Upper lobe of right lung (tissue), 1 donor: ENCODE measurements around the gene ETFB. TPM values are rescaled to one million over a fixed set of nuclear protein-coding genes. Genes with fewer than 3 reads are reported as not detected.

ENCODE experiments used
- ATAC-seq: fragments of 200-7000 bp; cut with Tn5 transposase; one replicate; pipeline ENCODE4 v1.9.1; 2020; ENCODE audit warnings: mild to moderate bottlenecking, moderate library complexity
- DNase-seq: peaks from one replicate; pipeline ENCODE4 v3.0.0-alpha.2; 2020
- H3K27ac ChIP-seq: fragments of 200-600 bp; one replicate; pipeline ENCODE4 v1.8.0; 2022
- H3K27me3 ChIP-seq: fragments of 200-600 bp; one replicate; pipeline ENCODE4 v1.8.0; 2022; ENCODE audit warnings: mild to moderate bottlenecking
- H3K36me3 ChIP-seq: fragments of 200-600 bp; one replicate; pipeline ENCODE4 v1.8.0; 2022
- H3K4me1 ChIP-seq: fragments of 200-600 bp; one replicate; pipeline ENCODE4 v1.8.0; 2022
- H3K4me3 ChIP-seq: fragments of 200-600 bp; one replicate; pipeline ENCODE4 v1.8.0; 2022; ENCODE audit warnings: mild to moderate bottlenecking
- H3K9me3 ChIP-seq: fragments of 200-600 bp; one replicate; pipeline ENCODE4 v1.8.0; 2022
- intact Hi-C: fragments of 100-400 bp; cut with DNase I; formaldehyde crosslinking; loops from one replicate; pipeline ENCODE4 v1.11.0; 2022
- total RNA-seq: library from RNA; stranded (reverse); fragmentation: NEBNext Ultra II Directional; extraction: Animal tissue kit (Norgen Biotek cat#: 25700); gene quantifications from one replicate; pipeline ENCODE4 v1.2.1, GENCODE V29; 2021
- TF ChIP-seq, protein P1 (sequence below): fragments of 200-600 bp; IDR thresholded peaks from one replicate; pipeline ENCODE4 v1.8.0; 2022; ENCODE audit warnings: antibody characterized with exemption
- donor health status: DM: no; HTN: yes; CAD: no; lungs with severe emphysema.

The ETFB gene
- total RNA-seq, 1 donor from 2014 or later, result 54.5 TPM

DNA sequence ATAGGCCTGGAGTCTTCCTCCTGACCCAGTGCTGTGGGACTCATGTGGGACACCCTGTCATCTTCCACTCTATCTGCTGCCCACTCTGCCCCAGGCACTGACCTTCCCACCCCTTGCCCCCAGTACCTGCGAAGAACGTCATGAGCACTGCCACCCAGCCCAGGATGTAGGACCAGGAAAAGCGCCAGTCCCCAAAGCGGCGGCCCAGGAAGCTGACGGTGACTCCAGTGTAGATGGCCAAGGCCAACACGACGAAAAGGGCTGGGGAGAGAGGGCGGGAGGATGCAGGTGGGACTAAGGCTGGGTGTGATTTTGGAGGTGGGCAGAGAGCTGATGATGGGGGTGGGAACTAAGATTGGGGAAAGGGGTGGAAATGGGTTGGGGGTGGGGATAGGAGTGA lies 14.2 kb upstream of the ETFB start:
- no peak overlapping the region for H3K4me3 ChIP-seq
- TF ChIP-seq, protein P1, sequence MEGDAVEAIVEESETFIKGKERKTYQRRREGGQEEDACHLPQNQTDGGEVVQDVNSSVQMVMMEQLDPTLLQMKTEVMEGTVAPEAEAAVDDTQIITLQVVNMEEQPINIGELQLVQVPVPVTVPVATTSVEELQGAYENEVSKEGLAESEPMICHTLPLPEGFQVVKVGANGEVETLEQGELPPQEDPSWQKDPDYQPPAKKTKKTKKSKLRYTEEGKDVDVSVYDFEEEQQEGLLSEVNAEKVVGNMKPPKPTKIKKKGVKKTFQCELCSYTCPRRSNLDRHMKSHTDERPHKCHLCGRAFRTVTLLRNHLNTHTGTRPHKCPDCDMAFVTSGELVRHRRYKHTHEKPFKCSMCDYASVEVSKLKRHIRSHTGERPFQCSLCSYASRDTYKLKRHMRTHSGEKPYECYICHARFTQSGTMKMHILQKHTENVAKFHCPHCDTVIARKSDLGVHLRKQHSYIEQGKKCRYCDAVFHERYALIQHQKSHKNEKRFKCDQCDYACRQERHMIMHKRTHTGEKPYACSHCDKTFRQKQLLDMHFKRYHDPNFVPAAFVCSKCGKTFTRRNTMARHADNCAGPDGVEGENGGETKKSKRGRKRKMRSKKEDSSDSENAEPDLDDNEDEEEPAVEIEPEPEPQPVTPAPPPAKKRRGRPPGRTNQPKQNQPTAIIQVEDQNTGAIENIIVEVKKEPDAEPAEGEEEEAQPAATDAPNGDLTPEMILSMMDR, result no peak
- no peaks in the 10 kb centered on the region for H3K36me3 ChIP-seq
- no peaks in the 10 kb centered on the region for H3K27me3 ChIP-seq
- no peak for DNase-seq
- no peaks in the 10 kb centered on the region for H3K4me1 ChIP-seq
- no peak for ATAC-seq
- intact Hi-C loops, result no loop called here
- H3K9me3 ChIP-seq, result no peaks in the 10 kb centered on the region
- no peak overlapping the region for H3K27ac ChIP-seq

DNA sequence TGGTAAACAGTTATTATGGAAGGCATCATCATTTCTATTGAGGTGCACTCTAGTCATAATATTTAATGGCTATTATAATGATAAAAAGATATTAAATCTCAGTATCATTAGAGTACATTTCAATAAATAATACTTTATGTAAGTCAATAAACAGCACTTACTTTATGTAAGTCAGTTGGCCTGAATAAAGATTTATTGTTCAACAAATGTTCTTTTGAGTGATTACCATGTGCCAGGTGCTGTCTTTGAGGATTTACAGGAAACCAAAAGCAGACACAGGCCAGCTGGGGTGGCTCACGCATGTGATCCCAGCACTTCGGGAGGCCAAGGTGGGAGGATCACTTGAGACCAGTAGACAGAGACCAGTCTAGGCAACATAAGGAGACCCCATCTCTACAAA lies 11.2 kb upstream of the ETFB start:
- Histone ChIP-seq H3K27ac (no peak overlapping the region), H3K9me3 (no peaks in the 10 kb centered on the region), H3K4me3 (no peak overlapping the region), H3K27me3 (no peaks in the 10 kb centered on the region), H3K36me3 (no peaks in the 10 kb centered on the region), H3K4me1 (no peaks in the 10 kb centered on the region)
- DNase-seq (no peak), ATAC-seq (no peak)
- TF ChIP-seq, protein P1, result no peak
- intact Hi-C loops, result no loop called here

DNA sequence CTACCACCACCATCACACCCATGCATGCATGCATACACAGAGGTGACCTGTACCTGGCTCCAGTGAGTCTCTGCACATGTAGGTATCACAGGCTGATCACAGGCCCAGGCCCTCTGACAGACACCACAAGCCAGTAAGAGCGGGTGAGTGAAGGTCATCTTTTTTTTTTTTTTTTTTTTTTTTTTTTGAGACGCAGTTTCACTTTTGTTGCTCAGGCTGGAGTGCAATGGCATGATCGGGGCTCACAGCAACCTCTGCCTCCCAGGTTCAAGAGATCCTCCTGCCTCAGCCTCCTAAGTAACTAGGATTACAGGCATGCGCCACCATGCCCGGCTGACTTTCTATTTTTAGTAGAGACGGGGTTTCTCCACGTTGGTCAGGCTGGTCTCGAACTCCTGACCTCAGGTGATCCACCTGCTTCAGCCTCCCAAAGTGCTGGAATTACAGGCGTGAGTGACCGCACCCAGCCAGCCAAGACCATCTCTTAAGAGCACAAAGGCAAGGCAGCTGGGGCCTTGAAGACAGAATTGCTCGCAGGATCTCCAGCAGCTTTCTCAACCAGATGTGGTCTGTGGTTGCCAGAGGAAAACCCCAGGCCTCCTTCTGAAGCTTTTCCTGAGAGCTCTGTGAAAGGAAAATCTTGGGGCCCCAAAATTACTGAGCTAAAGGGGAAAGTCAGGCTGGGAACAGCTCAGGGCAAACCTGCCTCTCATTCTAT lies 9.5 kb upstream of the ETFB start:
- intact Hi-C loops, result no loop called here
- DNase-seq, result no peak
- H3K4me1 ChIP-seq, result no peaks in the 10 kb centered on the region
- no peak overlapping the region for H3K4me3 ChIP-seq
- no peak overlapping the region for H3K27ac ChIP-seq
- no peak for ATAC-seq
- H3K36me3 ChIP-seq, result no peaks in the 10 kb centered on the region
- TF ChIP-seq, protein P1, result no peak
- H3K27me3 ChIP-seq, result no peaks in the 10 kb centered on the region
- no peaks in the 10 kb centered on the region for H3K9me3 ChIP-seq

DNA sequence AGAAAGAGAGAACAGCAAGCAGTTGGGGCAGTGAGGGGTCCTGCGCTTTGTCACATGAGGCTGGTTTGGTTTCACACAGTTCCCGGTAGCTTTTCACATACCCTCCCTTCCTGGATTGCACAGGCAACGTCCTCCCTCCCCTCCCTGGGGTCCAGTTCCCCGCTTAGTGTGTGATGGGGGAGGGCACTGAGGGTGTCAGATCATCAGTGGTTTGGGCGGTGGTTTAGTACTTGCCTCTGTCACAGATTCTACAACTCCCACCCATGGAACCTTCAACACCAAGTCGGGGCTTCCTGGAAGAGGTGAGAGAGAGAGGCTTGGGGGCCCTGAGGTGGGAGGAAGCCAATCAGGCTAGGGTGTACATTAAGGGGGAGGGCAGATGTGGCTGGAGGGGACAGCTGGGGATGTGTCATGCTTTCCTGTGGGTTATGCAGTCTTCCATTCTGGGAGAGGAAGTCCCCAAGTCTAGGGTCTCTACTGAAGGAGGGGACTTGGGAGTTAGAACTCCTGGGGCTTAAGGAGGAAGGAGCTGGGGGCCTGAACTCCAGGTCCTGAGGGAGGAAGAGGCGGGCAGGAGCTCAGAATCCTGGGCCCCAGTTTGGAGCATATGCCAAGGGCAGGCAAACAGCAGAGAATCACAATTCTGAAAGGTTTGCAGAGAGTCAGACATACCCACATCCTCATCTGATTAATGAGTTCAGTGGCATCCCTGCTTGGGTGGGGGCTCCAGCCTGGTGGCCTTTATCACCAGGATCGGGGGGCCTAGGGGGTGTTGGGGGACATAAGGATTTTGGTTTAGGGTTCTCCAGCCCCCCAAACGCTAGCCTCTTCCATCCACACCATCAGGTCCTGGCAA lies 6.7 kb upstream of the ETFB start, which contains the start of gene NKG7:
NKG7 (minus strand) TSS at position 6 of the 856 bp plus-strand sequence. CDS start 119 bp downstream, outside the sequence.
- TF ChIP-seq, protein P1, result no peak
- no peaks in the 10 kb centered on the region for H3K36me3 ChIP-seq
- peak within 1 kb of the TSS; percentile 65 for H3K27ac ChIP-seq
- DNase-seq (no peak), ATAC-seq (peak; percentile 45)
- H3K9me3 ChIP-seq, result no peaks in the 10 kb centered on the region
- H3K4me3 ChIP-seq, result peak within 1 kb of the TSS; percentile 28
- H3K27me3 ChIP-seq, result no peaks in the 10 kb centered on the region
- H3K4me1 ChIP-seq, result no peaks in the 10 kb centered on the region
- intact Hi-C loops, result no loop called here

DNA sequence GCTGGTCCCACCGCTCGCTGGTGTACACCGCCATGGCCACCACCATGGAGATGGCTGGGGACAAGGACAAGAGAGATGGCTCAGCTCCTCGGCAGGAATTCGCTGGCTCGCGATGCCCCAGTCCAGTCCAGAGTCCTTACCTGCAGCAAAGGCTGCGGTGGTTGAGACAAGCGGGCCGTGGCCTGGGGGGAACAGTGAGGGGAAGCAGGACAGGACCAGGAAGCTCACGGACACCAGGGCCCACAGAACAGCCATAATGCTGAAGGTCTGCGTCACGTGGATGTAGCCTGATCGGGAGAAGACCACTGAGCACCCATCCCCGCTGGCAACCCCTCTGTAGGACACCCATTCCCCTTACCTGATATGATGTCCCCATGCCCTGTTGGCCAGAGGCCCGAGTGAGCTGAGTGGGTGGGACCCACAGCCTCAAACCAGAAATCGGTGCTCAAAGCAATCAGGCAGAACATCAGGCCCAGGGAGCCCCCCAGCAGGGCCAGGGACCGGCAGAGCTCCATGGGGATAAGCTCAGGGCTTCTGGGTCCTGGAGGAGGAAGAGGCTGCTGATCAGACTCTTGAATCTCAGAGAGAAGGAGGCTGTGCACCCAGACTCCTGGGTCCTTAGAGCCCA lies 5.9 kb upstream of the ETFB start:
- DNase-seq (no peak), ATAC-seq (no peak)
- intact Hi-C loops, result no loop called here
- Histone ChIP-seq H3K9me3 (no peaks in the 10 kb centered on the region), H3K36me3 (no peaks in the 10 kb centered on the region), H3K27me3 (no peaks in the 10 kb centered on the region), H3K4me1 (no peaks in the 10 kb centered on the region), H3K27ac (peak overlapping the region; percentile 65), H3K4me3 (peak overlapping the region; percentile 28)
- TF ChIP-seq, protein P1, result no peak
